ENCODE results near the gene KCTD2. TPM values are rescaled to one million over a fixed set of nuclear protein-coding genes. Genes with fewer than 3 reads are reported as not detected.
A peak's percentile ranks its signal among the peaks of the same experiment; 100 is the strongest.

The KCTD2 gene
- total and polyA plus RNA-seq, 9 of the 15 experiments (the other 6 are each of a cell fraction or from before 2014, with no cell fraction given): 1.7 to 32.9 (median 15.8) TPM

- TF ChIP-seq USF1 (CRISPR knock-in tag; IDR thresholded peaks at IDR 0.05) (no peak), EGR1 (conservative IDR thresholded peaks at IDR 0.05) (peak; percentile 58), KAT2B (IDR thresholded peaks at IDR 0.05; ENCODE audit: low read depth, low read length) (no peak), DPF2 (IDR thresholded peaks at IDR 0.05) (no peak), FOXA3 (CRISPR knock-in tag; conservative IDR thresholded peaks at IDR 0.05 in 1 of 2, IDR thresholded peaks at IDR 0.05 in 1 of 2) (no peak), POLR2AphosphoS2 (IDR thresholded peaks at IDR 0.05; ENCODE audit: low read length) (no peak), GATAD2B (IDR thresholded peaks at IDR 0.05; ENCODE audit: borderline replicate concordance) (no peak), ZNF511 (CRISPR knock-in tag; IDR thresholded peaks at IDR 0.05) (0 out of 2 replicates have a peak, but pooled peaks have one; percentile 24), HMGN3 (IDR thresholded peaks at IDR 0.05; ENCODE audit: borderline replicate concordance, extremely low read depth, insufficient read length, low read depth, low read length) (no peak), RBM25 (IDR thresholded peaks at IDR 0.05; ENCODE audit: low read depth, low read length, severe bottlenecking) (no peak), ZNF175 (CRISPR knock-in tag; IDR thresholded peaks at IDR 0.05; ENCODE audit: low read depth) (no peak), SIN3A (IDR thresholded peaks at IDR 0.05; ENCODE audit: borderline replicate concordance in 2 of 2, control insufficient read depth in 1 of 2, low read depth in 2 of 2, low read length in 2 of 2) (0 out of 4 replicates have a peak, but pooled peaks of 1 of the 2 experiments have one; percentile 56), SAP30 (IDR thresholded peaks at IDR 0.05; ENCODE audit: borderline replicate concordance, insufficient read depth, low read depth, low read length, poor library complexity, severe bottlenecking) (peak; percentile 42), CHD1 (IDR thresholded peaks at IDR 0.05; ENCODE audit: low read length) (peak; percentile 62), PHF8 (IDR thresholded peaks at IDR 0.05; ENCODE audit: borderline replicate concordance, low read length) (no peak), HNRNPLL (IDR thresholded peaks at IDR 0.05; ENCODE audit: low read depth, low read length, poor library complexity, severe bottlenecking) (no peak), ZNF507 (tag; conservative IDR thresholded peaks at IDR 0.05) (no peak), HDAC1 (IDR thresholded peaks at IDR 0.05) (peak in 1 of 2 experiments; percentile 71; a peak in 2 of 4 replicates), ZNF449 (CRISPR knock-in tag; IDR thresholded peaks at IDR 0.05) (no peak)
Observed at GRCh38 chr17:75047398-75048098, 523 bp downstream of the KCTD2 start (continued).
